Measurements from ENCODE around the gene XXYLT1.

The XXYLT1 gene

DNA sequence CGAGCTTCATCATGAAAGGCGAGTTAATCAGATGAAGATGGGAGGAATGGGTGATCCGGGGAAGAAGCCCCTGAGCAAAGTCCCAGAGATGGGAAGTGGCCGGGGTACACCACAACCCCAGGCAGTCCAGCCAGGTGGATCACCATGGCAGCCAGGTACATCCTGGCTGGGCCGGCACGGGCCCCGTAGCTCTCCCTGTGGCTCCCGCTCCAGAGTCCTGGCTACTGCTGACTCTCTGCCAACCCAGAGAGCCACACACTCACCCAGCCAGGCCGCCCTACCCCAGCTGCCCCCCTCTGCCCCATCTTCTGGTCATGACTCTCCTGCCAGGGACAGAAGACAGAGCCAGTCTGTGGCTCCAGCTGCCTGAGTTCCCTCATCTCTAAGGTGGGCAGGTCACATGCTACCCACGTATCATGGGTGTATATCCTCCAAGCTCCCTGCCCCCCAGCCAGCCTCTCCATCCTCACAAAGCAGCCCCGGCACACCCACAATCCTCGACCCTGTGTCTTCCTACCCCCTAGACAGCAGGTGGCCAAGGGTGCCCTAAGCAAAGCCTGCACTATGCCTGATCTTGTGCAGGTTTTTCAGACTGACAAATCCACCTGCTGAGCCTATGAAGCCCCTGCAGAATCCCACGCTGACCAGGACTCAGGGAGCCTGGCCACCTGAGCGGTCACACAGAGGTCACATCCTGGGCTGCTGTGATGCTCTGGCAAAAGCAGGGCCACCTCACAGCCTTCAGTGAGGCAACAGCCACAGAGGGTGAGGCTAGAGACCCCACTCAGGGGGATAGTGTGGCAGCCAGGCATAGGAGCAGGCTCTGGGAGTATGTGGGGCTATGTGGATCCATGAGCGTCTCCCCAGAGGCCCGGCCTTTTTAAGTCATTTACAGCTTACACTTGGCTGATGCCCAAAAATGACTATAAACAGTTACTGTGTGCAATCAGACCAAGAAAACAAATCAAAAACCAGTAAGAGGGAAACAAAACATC, 13.2 kb downstream of the XXYLT1 start:
- POLR2A ChIA-PET: no interaction called here
- TF ChIP-seq, protein P1, sequence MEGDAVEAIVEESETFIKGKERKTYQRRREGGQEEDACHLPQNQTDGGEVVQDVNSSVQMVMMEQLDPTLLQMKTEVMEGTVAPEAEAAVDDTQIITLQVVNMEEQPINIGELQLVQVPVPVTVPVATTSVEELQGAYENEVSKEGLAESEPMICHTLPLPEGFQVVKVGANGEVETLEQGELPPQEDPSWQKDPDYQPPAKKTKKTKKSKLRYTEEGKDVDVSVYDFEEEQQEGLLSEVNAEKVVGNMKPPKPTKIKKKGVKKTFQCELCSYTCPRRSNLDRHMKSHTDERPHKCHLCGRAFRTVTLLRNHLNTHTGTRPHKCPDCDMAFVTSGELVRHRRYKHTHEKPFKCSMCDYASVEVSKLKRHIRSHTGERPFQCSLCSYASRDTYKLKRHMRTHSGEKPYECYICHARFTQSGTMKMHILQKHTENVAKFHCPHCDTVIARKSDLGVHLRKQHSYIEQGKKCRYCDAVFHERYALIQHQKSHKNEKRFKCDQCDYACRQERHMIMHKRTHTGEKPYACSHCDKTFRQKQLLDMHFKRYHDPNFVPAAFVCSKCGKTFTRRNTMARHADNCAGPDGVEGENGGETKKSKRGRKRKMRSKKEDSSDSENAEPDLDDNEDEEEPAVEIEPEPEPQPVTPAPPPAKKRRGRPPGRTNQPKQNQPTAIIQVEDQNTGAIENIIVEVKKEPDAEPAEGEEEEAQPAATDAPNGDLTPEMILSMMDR (IDR thresholded peaks at IDR 0.05; ENCODE audit: control extremely low read depth, extremely low read depth, low read depth, missing control alignments): no peak
- CTCF ChIA-PET: interaction anchor here (0.8 to 4.4 kb wide), 6 partner anchors 13 to 587 kb away, joined by 3 to 24 read pairs (median 6); partner anchors contain the start of gene XXYLT1
- peak; percentile 13 for DNase-seq (ENCODE audit: extremely low spot score)

DNA sequence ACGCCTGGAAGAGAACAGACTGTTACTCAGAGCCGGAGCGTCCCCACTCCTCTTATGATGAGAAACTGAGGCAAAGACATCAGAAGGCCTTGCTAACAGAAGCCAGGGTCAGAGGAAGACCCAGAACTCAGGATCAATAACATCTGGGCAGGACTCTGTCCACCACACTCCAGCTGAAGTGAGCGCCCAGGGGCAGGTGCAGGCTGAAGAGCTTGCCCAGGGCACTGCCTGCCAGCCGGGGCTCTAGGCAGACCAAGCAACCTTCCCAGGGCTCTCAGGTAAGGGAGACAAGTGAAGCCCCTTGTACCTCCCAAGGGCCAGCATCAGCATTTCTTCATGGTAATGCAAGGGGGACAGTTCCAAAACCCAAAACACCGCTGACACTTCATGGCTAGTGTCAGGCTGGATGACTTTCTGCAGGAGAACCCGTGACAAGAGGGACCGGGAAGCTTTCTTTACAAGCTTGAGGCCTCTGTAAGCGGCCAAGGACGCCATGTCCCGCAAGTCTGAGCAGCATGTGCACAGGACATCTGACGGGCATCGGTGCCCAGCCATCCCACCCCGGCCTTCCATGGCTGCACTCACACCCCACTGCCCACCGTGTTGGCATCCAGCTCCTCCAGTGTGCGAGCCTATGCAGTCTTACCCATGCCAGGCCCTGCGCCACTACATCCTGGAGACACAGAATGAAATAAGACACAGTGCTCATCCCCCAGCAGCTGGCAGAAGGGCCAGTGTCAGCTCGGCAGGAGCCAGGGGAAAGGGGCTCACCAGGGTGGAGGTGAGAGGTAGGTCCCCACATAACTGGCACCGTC, 14.1 kb downstream of the XXYLT1 start:
- peak; percentile 11 for DNase-seq (ENCODE audit: extremely low spot score)
- CTCF ChIA-PET: interaction anchor here (0.8 to 4.4 kb wide), 4 partner anchors 14 to 574 kb away, joined by 3 to 24 read pairs (median 12); partner anchors contain the start of gene XXYLT1
- TF ChIP-seq, protein P1 (IDR thresholded peaks at IDR 0.05; ENCODE audit: control extremely low read depth, extremely low read depth, low read depth, missing control alignments): no peak
- POLR2A ChIA-PET: no interaction called here

DNA sequence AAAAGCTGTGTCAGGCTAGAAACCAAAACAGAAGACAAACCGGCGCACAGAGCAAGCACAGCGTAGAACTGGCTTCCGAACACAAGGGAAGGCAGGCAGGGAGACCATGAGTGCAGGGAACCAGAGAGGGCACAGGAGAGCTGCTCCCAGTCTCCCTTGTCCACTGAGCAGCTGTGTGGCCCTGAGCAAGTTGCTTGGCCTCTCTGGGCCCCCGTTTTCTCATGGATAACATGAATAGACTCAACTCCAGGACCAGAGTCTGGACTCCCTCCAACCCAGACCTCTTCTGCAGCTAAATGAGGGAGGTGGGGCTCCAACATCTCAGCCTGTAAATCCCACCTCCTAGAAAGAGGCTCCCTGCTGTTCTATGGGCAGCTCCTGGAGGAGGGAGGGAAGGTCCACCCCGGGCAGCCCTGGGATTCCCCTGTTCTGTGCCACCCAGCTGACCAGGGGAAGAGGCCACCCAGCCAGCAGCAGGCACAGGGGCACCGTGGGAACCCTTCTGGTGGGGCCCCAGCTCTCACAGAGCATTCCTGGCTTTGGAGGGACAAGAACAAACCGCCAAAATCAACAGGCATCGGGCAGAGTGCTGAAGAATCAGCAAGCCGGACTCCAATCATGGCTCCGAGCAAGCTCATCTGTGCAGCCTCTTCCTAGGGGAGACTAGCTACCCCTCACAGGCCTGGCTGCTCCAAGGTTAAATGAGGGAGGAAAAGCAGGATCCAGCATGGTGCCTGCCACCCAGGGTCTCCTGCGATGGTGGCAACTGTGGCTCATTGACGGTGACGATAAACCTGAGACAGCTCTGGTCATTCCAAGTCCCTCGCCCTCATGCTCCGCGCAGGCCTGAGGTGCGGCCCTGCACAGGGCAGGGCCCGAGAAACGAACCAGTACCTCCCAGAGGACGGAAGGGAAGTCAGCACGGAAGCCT, 15.1 kb downstream of the XXYLT1 start:
- ChIA-PET POLR2A (no interaction called here), CTCF (interaction anchor here (1.3 to 4.4 kb wide), 6 partner anchors 11 to 573 kb away, joined by 4 to 24 read pairs (median 8); partner anchors contain the start of gene XXYLT1)
- TF ChIP-seq, protein P1 (IDR thresholded peaks at IDR 0.05; ENCODE audit: control extremely low read depth, extremely low read depth, low read depth, missing control alignments): no peak
- DNase-seq (ENCODE audit: extremely low spot score): no peak

DNA sequence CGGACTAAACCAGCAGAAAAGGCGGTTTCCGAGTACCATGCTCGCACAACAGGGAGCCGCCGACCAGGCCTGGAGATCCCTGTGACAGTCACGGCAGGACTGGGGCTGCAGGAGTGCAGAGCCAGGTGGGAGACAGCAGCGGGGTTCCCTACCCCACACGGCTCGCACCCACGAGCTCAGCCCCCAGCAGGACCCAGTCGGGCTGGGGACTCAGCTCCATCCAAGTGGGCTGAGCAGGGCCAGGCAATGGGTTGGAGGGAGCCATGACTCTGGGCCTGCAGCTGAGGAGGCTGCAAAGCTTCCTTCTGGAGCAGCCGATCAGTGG, 15.8 kb downstream of the XXYLT1 start:
- DNase-seq (ENCODE audit: extremely low spot score): no peak
- ChIA-PET CTCF (interaction anchor here (1.3 to 4.4 kb wide), 5 partner anchors 10 to 572 kb away, joined by 4 to 24 read pairs (median 11); partner anchors contain the start of gene XXYLT1), POLR2A (no interaction called here)
- TF ChIP-seq, protein P1 (IDR thresholded peaks at IDR 0.05; ENCODE audit: control extremely low read depth, extremely low read depth, low read depth, missing control alignments): no peak

DNA sequence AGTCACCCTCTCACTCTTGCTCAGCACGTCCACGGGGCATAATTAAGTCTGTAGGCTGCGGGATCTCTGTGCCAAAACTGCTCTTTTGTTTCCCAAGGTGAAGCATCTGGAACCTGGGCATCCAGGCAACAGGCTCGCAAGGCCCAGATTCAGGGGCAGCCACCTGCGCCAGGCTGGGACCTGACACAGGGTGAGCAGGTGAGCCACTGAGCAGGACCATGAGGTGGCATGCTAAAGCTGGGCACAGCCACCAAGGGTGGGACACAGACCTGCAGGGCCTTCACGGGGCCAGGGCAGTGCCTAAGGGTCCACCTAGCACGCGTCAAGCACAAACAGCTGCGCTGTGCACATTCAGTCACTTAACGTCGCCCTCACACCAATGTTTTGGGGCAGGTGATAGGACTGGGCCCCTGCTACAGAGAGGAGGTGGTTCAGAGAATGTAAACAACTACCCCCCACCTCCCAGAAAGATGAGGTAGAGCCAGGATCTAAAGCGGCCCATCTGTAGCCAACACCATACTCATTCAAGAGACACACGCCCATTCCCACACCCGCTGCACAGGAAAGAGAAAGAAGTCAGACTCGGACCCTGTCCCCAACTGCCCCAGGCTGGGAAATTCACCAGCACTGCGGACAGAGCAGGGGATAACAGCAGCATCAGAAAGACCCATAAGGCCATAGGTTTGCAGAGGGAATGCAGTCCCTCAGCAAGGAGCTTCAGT, 16.3 kb downstream of the XXYLT1 start:
- DNase-seq (ENCODE audit: extremely low spot score): no peak
- ChIA-PET POLR2A (no interaction called here), CTCF (interaction anchor here (1.3 to 4.3 kb wide), 4 partner anchors 9 to 148 kb away, joined by 4 to 24 read pairs (median 8); partner anchors contain the start of gene XXYLT1)
- TF ChIP-seq, protein P1 (IDR thresholded peaks at IDR 0.05; ENCODE audit: control extremely low read depth, extremely low read depth, low read depth, missing control alignments): no peak

Data from GM10248 (cell line).